ENCODE data around the gene PINK1. TPM values are rescaled to one million over a fixed set of nuclear protein-coding genes. Genes with fewer than 3 reads are reported as not detected.

Gene PINK1
- total and polyA plus RNA-seq, 2 of the 13 experiments (the other 11 are each of a cell fraction or from before 2014, with no cell fraction given) = 15.3 to 16.1 TPM

DNA sequence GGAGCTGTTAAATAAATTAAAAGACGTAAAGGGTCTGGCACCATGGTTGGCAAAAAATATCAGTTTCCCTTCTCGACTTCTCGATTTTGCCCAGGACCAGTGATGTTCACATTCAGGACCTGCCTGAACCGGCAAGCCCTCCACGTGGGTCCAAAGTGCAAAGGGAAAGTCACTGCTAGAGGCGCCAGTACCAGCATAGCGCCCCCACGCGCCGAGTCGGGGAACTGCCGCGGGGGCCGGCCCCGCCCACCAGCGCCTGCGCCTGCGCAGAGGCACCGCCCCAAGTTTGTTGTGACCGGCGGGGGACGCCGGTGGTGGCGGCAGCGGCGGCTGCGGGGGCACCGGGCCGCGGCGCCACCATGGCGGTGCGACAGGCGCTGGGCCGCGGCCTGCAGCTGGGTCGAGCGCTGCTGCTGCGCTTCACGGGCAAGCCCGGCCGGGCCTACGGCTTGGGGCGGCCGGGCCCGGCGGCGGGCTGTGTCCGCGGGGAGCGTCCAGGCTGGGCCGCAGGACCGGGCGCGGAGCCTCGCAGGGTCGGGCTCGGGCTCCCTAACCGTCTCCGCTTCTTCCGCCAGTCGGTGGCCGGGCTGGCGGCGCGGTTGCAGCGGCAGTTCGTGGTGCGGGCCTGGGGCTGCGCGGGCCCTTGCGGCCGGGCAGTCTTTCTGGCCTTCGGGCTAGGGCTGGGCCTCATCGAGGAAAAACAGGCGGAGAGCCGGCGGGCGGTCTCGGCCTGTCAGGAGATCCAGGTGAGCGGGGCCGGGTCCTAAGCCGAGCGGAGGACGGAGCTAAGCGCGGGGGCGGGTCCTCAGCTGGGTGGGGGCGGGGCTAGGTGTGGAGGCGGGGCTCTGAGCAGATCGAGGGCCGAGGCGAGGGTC lies at the start of gene PINK1 (continued):
- TF ChIP-seq RARA (CRISPR knock-in tag; IDR thresholded peaks at IDR 0.05) = no peak; the same call in 1 of the 2 replicates
- TF ChIP-seq, protein P1, sequence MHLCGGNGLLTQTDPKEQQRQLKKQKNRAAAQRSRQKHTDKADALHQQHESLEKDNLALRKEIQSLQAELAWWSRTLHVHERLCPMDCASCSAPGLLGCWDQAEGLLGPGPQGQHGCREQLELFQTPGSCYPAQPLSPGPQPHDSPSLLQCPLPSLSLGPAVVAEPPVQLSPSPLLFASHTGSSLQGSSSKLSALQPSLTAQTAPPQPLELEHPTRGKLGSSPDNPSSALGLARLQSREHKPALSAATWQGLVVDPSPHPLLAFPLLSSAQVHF (CRISPR knock-in tag; IDR thresholded peaks at IDR 0.05) = no peak
- TF ChIP-seq ZNF614 (CRISPR knock-in tag; IDR thresholded peaks at IDR 0.05; ENCODE audit: borderline replicate concordance) = no peak; the same call in 1 of the 2 replicates
- peak; percentile 36; the same call in 1 of the 2 replicates for TF ChIP-seq KDM3A (CRISPR knock-in tag; IDR thresholded peaks at IDR 0.05; ENCODE audit: low read depth)
- TF ChIP-seq SP4 (CRISPR knock-in tag; IDR thresholded peaks at IDR 0.05) = peak; percentile 80; the same call in 1 of the 2 replicates
- peak; percentile 71; the same call in 1 of the 2 replicates for TF ChIP-seq ZSCAN9 (CRISPR knock-in tag; IDR thresholded peaks at IDR 0.05; ENCODE audit: borderline replicate concordance)
- no peak for TF ChIP-seq ZNF549 (CRISPR knock-in tag; IDR thresholded peaks at IDR 0.05)
- TF ChIP-seq, protein P2, sequence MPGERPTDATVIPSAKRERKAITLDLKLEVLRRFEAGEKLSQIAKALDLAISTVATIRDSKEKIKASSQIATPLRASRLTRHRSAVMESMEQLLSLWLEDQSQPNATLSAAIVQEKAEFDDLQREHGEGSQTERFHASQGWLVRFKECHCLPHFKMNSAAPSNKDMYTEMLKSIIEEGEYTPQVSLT (CRISPR knock-in tag; IDR thresholded peaks at IDR 0.05; ENCODE audit: borderline replicate concordance, low read depth) = no peak
- TF ChIP-seq REL (CRISPR knock-in tag; conservative IDR thresholded peaks at IDR 0.05) = no peak
- TF ChIP-seq KMT2B (CRISPR knock-in tag; IDR thresholded peaks at IDR 0.05) = peak; percentile 37; the same call in 1 of the 2 replicates
- TF ChIP-seq FOSL2 (CRISPR knock-in tag; IDR thresholded peaks at IDR 0.05) = peak; percentile 68
- no peak for TF ChIP-seq TRIM24 (CRISPR knock-in tag; IDR thresholded peaks at IDR 0.05)
- TF ChIP-seq, protein P3, sequence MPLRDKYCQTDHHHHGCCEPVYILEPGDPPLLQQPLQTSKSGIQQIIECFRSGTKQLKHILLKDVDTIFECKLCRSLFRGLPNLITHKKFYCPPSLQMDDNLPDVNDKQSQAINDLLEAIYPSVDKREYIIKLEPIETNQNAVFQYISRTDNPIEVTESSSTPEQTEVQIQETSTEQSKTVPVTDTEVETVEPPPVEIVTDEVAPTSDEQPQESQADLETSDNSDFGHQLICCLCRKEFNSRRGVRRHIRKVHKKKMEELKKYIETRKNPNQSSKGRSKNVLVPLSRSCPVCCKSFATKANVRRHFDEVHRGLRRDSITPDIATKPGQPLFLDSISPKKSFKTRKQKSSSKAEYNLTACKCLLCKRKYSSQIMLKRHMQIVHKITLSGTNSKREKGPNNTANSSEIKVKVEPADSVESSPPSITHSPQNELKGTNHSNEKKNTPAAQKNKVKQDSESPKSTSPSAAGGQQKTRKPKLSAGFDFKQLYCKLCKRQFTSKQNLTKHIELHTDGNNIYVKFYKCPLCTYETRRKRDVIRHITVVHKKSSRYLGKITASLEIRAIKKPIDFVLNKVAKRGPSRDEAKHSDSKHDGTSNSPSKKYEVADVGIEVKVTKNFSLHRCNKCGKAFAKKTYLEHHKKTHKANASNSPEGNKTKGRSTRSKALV (CRISPR knock-in tag; IDR thresholded peaks at IDR 0.05) = no peak
- no peak for TF ChIP-seq KDM5A (IDR thresholded peaks at IDR 0.05; ENCODE audit: borderline replicate concordance, low read length)
- no peak for TF ChIP-seq ZNF781 (CRISPR knock-in tag; IDR thresholded peaks at IDR 0.05; ENCODE audit: borderline replicate concordance, not compliant biosample characterization)
- TF ChIP-seq ZNF552 (CRISPR knock-in tag; IDR thresholded peaks at IDR 0.05; ENCODE audit: borderline replicate concordance) = no peak
- 0 out of 2 replicates have a peak, but pooled peaks have one; percentile 47 for TF ChIP-seq ZC3H13 (CRISPR knock-in tag; IDR thresholded peaks at IDR 0.05)
- peak; percentile 33; the same call in 1 of the 2 replicates for TF ChIP-seq NCOA2 (CRISPR knock-in tag; IDR thresholded peaks at IDR 0.05)
- TF ChIP-seq TBP (CRISPR knock-in tag; IDR thresholded peaks at IDR 0.05) = no peak
- TF ChIP-seq SALL1 (CRISPR knock-in tag; IDR thresholded peaks at IDR 0.05) = peak; percentile 66
- TF ChIP-seq, protein P4, sequence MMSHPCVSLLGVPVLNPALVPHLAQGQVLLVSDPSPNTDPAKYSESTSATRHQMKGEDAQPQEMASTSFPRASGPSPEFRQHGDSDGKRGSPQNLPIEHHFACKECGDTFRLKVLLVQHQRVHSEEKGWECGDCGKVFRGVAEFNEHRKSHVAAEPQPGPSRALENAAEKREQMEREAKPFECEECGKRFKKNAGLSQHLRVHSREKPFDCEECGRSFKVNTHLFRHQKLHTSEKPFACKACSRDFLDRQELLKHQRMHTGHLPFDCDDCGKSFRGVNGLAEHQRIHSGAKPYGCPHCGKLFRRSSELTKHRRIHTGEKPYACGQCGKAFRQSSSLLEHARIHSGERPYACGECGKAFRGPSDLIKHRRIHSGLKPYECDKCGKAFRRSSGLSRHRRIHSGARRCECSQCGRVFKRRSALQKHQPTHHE (CRISPR knock-in tag; IDR thresholded peaks at IDR 0.05; ENCODE audit: borderline replicate concordance) = no peak; the same call in 1 of the 2 replicates
- no peak for TF ChIP-seq ZKSCAN1 (IDR thresholded peaks at IDR 0.05; ENCODE audit: low read length)
- TF ChIP-seq, protein P5, sequence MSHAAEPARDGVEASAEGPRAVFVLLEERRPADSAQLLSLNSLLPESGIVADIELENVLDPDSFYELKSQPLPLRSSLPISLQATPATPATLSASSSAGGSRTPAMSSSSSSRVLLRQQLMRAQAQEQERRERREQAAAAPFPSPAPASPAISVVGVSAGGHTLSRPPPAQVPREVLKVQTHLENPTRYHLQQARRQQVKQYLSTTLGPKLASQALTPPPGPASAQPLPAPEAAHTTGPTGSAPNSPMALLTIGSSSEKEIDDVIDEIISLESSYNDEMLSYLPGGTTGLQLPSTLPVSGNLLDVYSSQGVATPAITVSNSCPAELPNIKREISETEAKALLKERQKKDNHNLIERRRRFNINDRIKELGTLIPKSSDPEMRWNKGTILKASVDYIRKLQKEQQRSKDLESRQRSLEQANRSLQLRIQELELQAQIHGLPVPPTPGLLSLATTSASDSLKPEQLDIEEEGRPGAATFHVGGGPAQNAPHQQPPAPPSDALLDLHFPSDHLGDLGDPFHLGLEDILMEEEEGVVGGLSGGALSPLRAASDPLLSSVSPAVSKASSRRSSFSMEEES (CRISPR knock-in tag; IDR thresholded peaks at IDR 0.05) = 0 out of 2 replicates have a peak, but pooled peaks have one; percentile 20
- peak; percentile 72 for TF ChIP-seq ZNF329 (CRISPR knock-in tag; IDR thresholded peaks at IDR 0.05; ENCODE audit: low read depth)

Data from HepG2 (cell line).